GM21825 (cell line): ENCODE measurements around the gene ADCY3.

Experiments
- ATAC-seq: cut with Tn5 transposase; IDR thresholded peaks from one replicate; pipeline ENCODE4 v1.9.1; 2021; ENCODE audit warnings: mild to moderate bottlenecking, moderate library complexity; ENCODE audit not compliant: unreplicated experiment

ADCY3 gene

DNA sequence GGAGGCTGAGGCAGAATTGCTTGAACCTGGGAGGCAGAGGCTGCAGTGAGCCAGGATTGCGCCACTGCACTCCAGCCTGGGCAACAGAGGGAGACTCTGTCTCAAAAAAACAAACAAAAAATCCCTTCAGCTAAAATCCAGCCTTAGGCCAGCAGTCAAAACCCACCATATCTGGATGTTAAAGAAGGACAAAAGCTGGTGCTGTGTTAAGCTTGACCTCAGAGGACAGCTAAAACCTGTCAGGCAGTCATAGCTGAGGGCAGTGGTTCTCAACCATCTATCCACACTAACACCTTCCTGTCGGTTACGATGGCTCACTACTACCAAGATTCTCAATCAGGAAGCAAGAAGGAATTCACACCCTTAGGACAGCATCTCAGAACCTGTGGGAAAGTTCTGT, 136.4 kb downstream of the ADCY3 start:
- ATAC-seq: no peak

GRCh38 chr2:24779116-24779515, 140.9 kb downstream of the ADCY3 start:
- ATAC-seq: no peak

- no peak for ATAC-seq
These were observed 145.7 kb downstream of the ADCY3 start for GRCh38 chr2:24774373-24774772.

DNA sequence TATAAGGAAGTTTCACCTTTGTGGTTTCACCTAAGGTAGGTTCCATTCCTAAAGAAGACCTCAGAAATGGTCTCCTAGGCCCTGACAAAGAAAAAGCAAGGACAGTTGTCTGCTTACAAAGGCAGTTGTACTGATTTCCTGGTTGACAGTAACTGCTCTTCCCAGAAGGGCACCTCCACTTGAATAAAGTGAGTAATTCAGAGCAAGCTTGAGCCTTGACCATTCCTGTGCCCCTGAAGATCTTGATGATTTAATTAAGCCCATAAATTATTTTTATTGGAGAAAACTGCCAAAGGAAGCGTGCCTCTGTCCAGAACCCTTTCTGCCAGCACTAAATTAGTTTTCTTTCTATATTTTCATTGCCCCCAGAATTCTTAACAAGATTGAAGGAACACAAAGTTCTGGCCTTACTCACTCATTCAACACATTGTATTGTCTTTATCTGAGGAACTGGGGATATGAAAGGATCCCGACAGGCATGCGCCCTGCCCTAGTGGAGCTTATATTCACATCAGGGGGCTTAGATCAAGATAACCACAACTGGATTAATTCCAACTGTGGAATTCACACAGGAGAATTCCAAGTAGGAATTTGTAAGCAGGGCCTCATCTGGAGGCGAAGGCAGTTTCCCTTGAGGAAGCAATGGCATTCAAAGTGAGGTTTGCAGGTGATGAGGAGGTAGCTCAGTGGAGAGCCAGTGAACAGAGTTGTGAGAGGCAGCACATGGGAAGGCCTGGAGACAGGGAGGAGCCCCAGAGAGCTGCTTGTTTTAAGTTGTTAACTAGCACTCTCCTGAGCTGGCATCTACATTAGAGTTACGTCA, 148.1 kb downstream of the ADCY3 start:
- ATAC-seq: no peak

- ATAC-seq: no peak
These were observed 149.0 kb downstream of the ADCY3 start for GRCh38 chr2:24771061-24771460.
